Measurements from ENCODE around the gene KCTD17. TPM values are rescaled to one million over a fixed set of nuclear protein-coding genes. Genes with fewer than 3 reads are reported as not detected.

KCTD17 gene
- total and polyA plus RNA-seq, 2 of the 13 experiments (the other 11 are each of a cell fraction or from before 2014, with no cell fraction given) = 5.3 to 11.7 TPM

GRCh38 chr22:37022483-37023337 lies 28.8 kb upstream of the KCTD17 start (continued):
- 0 out of 2 replicates have a peak, but pooled peaks have one; percentile 43 for TF ChIP-seq NFAT5 (CRISPR knock-in tag; IDR thresholded peaks at IDR 0.05)
- TF ChIP-seq PAF1 (CRISPR knock-in tag; IDR thresholded peaks at IDR 0.05) = peak; percentile 73
- no peak for TF ChIP-seq ARHGAP35 (CRISPR knock-in tag; IDR thresholded peaks at IDR 0.05; ENCODE audit: borderline replicate concordance)
- 0 out of 2 replicates have a peak, but pooled peaks have one; percentile 1 for TF ChIP-seq SALL1 (CRISPR knock-in tag; IDR thresholded peaks at IDR 0.05)
- no peak for TF ChIP-seq RFX1 (IDR thresholded peaks at IDR 0.05)
- no peak for TF ChIP-seq U2AF1 (optimal IDR thresholded peaks at IDR 0.05; ENCODE audit: low read depth, low read length)
- no peak for TF ChIP-seq ZSCAN30 (CRISPR knock-in tag; IDR thresholded peaks at IDR 0.05)
- peak; percentile 30; the same call in 1 of the 2 replicates for TF ChIP-seq ZNF709 (CRISPR knock-in tag; IDR thresholded peaks at IDR 0.05)
- no peak for TF ChIP-seq ZNF10 (CRISPR knock-in tag; IDR thresholded peaks at IDR 0.05; ENCODE audit: borderline replicate concordance, low read depth)
- TF ChIP-seq ZNF572 (CRISPR knock-in tag; IDR thresholded peaks at IDR 0.05) = 0 out of 2 replicates have a peak, but pooled peaks have one; percentile 36
- peak; percentile 56; the same call in 1 of the 2 replicates for TF ChIP-seq ZC3H4 (CRISPR knock-in tag; IDR thresholded peaks at IDR 0.05; ENCODE audit: borderline replicate concordance)
- no peak for TF ChIP-seq SALL2 (CRISPR knock-in tag; IDR thresholded peaks at IDR 0.05)
